ENCODE data around the gene MKS1.

The MKS1 gene

DNA sequence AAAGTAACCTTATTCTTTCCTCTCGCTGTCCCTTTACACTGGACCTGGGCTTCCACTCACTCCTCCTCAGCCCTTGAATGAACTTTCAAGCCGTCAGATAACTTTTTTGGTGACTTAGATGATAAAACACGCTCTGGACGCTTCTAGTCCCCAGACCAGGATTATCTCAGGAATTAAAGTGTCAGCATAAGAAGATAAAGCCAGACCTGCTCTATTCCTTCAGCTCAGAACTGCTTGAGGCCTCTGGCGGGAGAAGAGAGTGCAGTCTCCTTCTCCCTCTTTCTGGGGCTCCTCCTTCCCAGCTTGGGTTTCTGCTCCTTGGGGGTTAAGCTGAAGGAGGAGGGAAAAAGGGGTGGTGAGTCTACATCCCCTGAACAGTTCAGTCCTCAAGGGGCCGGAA, 25.9 kb upstream of the MKS1 start:
- no peak for DNase-seq

DNA sequence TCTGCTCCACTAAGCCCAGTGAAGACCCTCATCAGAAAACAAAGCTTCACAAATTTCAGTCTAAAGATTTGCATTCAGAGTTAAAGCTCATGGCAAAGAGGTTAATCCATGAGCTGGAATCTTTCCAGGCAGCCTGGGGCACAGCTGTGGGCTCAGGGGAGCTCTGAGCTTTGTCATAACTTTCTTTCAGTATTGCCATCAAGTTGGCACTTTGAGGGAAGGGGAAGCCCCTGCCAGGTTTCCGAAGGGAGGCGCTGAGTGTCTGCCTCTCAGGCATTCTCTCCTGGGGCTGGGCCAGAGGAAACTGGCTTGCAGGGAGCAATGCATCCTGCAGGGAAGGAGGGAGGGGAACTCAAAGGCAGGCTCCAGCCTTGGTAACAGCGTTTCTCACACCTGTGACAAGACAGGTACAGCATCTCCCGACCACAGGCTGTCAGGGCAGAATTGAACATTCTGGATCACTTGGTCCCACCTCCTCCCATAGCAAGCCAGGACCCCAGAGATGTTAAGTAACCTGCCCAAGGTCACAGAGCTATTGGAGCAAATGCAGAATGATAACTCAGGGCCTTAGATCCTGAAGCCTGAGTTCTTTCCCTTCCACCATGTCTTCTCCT, 23.2 kb upstream of the MKS1 start:
- DNase-seq = no peak

- no peak for DNase-seq
Observed at GRCh38 chr17:58239987-58240386, 20.9 kb upstream of the MKS1 start.

DNA sequence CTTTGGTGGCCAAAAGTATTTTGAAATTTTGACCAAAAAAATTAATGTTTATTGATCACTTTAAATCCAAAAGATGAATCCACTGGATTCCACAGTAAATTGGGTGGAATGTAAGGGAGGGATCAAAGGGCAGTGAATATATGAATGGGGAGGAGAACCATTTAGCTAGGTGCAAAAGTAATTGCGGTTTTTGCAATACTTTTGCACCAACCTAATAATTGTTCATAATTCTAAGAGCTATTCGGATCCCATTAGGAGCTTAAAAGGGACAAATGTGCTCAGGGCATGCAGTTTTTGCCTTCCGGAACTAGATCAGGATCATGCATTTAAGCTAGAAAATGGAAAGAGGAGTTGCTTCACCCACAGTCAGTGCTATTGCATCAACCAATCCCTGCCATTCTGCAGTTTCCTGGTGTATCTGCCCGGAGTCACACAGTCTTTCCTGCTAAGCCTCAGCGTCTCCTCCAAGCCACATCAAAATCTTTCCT, 19.1 kb upstream of the MKS1 start, which contains the start of gene LPO:
Gene LPO, plus strand, starts transcription at position 438 of the 488 bp plus-strand sequence. CDS start 4,396 bp downstream, outside the sequence.
- DNase-seq = no peak

GRCh38 chr17:58236394-58236793, 17.3 kb upstream of the MKS1 start:
- DNase-seq = peak; percentile 21

DNA sequence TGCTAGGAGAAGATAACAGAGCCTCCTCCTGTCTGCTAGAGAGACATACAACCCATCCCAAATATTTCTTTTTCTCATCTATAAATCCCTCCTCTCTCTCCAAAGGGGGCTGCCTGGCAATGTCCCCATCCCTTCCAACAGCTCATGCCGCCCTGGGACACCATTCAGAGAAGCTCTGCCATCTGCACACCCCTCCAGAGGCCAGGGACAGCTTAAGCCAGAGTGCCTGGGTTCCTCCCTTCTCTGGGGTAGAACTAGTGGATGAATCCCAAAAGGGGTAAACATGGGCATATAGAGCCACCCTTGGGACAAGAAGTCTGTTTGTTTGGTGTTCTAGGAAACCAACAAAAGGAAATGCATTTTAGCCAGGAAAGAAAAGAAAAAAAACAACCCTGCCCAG, 16.8 kb upstream of the MKS1 start:
- no peak for DNase-seq

DNA sequence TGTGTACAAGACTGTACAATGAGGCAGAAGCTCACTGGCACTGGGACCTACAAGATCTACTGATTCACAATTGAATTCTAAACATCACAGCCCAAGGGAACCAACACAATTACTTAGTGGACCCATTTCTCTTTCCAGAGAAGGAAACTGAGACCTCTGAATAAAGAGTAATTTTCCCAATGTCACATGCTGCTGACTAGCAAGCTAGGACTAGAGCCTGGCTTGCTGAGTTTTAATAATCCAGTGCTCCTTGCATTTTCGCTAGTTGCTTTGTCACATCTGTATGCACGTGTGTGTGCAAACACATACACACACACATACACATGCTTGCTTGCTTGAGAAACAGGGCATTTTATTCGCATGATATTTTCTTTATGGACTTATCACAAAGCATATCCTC, 15.5 kb upstream of the MKS1 start:
- DNase-seq = no peak

- DNase-seq = no peak
Observed at GRCh38 chr17:58233543-58233942, 14.5 kb upstream of the MKS1 start.

- DNase-seq = no peak
Observed at GRCh38 chr17:58232707-58233156, 13.7 kb upstream of the MKS1 start.

DNA sequence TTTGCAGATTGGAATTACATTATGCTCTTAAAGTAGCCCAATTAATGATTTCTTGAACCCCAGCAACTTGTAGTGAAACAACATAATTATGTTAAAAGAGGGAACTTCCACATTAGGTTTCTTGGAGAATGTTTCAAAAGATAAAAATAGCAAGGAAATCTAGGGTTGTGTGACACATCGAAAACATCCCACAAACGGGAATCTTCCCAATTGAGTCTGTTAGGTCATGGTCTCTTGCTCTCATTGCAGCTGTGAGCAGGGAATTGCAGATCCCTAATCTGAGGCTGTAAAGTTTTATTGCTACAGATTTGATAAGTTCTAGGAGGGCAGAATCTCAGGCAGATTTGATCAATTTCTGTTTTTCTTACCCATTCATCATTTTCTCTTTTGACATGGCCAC, 12.6 kb upstream of the MKS1 start:
- DNase-seq = no peak

DNA sequence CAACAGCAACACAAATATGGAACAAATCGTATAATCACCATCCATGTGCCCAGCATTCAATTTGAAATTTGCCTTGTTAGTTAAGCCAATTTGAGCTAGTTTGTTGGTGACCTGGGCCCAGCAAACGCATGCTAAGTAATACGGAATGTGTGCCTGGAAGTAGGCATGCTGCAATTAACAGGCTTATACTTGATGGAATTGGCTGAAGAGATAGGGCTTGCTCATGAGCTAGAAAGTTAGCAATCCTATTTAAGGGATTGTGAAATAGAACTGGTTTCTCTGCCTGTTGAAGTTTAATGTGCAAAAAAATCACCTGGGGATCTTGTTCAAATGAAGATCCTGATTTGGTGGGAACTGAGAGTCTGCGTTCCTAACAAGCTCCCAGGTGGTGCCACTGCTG, 10.8 kb upstream of the MKS1 start:
- no peak for DNase-seq

GRCh38 chr17:58229384-58229783, 10.3 kb upstream of the MKS1 start:
- DNase-seq = no peak

DNA sequence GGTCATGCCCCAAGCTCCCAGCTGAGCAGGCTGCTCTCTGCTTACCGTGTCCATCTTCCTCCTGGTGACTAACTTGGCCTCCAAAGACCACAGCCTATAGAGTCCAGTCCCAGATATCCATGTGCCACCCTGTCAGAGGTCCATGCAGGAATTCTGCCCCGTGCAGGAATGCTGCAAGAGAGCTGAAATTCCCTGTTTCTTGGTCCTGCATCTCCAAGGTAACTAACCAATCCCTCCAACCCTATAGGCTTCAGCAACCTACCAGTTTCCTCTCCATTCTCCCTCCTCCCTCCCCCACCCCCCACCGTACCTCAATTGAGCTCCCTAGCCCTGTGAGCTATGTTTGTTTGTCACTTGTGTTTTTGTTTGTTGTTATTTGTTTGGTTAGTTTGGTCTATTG, 9.6 kb upstream of the MKS1 start:
- no peak for DNase-seq

DNA sequence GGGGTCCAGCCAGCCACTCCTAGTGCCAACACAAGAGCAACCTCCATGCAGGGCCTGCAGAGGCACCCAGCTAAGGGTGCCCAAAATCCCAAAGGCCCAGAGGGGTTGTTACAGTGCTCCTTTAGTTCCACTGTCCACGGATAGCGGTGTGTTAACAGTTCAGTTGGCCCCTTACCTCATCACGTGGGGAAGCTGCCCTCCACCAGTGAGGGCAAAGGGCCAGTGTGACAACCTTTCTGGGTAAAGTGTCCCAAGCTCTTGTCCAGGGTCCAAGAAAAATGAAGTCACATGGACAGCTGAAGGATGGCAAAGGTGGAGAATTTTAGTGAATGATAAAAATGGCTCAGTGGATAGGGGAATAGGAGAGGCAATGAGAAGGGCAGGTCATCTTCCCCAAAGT, 8.7 kb upstream of the MKS1 start:
- no peak for DNase-seq

DNA sequence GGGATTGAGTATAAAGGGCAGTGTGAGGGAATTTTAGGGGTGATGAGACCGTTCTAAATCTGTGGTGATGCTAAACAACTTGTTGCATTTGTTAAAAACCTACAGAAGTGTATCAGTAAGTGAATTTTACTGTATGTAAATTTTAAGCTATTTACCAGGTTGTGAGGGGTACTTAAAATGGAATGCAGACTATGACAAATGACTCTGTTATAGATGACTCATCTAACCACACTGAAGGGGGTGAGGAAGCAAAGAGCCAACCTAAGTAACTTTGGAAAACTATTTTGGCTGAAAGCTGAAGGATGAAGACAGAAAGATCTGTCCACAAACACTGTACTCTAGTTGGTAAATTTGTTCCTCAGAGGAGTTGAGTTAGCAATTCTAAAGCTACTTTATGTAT, 5.3 kb upstream of the MKS1 start:
- DNase-seq = peak; percentile 59

DNA sequence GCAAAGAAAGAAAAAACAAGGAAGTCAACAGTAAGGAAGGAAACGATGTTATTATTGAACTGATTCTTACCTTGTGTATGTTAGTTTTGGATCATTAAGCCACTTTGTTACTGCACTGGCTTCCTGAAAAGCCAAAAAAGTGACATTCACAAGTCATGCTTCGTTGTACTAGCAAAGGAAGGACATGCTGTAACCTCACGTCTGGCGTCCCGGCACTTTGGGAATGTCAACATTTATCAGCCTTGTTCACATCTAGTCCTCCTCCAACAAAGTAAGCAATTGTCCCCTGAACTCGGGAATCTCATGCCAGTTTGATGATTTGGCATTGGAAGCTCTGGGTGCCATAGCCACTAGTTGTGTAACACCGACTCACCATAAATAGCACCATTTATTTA, 731 bp upstream of the MKS1 start:
- DNase-seq = no peak

- peak; percentile 87 for DNase-seq
Observed at GRCh38 chr17:58217766-58218165, 1.3 kb downstream of the MKS1 start.

GRCh38 chr17:58215685-58216084, 3.4 kb downstream of the MKS1 start:
- DNase-seq = peak; percentile 76

DNA sequence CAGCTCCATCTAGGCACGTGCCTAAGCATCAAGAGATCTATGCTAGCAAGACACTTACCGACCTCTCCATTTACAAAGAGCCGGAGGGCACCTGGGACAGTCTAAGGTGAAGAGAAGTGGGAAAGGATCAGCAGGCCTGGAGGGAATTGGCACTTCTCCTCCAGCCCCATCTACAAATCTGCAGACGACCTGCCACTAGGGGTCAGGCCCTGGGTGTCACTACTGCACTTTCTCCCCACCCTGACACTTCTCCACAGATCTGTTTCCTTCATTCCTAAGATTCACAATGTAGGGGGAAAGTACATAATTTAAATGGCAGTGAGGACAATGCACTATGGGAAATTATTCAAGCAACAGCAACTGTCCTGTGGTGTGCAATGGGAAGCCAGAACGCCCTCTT, 8.1 kb downstream of the MKS1 start:
- DNase-seq = no peak

- no peak for DNase-seq
Observed at GRCh38 chr17:58208344-58208743, 10.7 kb downstream of the MKS1 start.

DNA sequence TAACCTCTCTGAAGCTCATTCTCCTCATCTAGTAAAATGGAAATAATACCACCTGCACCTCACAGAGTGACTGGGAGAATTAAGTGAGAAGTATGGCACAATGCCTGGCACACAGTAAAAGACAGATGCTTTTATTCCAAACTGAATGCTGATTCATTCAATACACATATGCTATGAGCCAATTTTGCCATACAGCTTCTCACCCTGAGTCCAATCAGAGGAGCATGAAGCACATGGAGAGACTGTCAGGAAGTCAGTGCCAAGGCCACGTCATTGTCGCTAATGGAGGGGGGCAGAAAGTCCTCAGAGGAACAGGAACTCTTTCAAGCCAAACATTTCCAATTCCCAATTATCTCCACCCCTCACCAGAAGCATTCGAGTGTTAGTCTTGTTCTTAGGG, 11.6 kb downstream of the MKS1 start:
- DNase-seq = no peak

GRCh38 chr17:58205936-58206335, 13.1 kb downstream of the MKS1 start:
- DNase-seq = no peak

DNA sequence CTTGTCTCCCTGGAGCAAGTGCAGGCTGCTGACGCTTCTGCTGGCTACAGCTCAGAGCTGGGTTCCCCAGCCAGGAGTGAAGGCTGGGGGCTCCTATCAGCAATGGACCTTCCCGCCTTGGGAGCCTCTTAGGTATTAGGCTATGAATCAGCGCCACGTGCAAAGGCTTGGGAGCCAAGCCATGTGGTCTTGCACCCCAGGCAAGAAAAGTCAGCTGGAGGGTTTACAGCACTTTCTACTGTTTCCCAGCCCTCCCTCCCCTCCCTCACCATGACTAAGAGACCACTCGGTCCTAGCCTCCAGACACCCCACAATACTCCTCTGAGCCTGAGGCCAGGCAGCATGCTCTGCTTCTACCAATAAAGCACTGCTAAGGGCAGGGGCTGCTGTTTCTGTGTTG, 14.3 kb downstream of the MKS1 start:
- no peak for DNase-seq

- no peak for DNase-seq
Observed at GRCh38 chr17:58202859-58203258, 16.2 kb downstream of the MKS1 start.

- DNase-seq = peak; percentile 82
Observed at GRCh38 chr17:58200024-58200633, 18.9 kb downstream of the MKS1 start.

All from hematopoietic multipotent progenitor cell treated with erythropoietin and hydrocortisone succinate and interleukin-3 and kit ligand, for 4 days (in vitro differentiated cells).